OCI-LY1 (cell line): Measurements from ENCODE around the gene PLXDC1.

Experiments
- EZH2 ChIP-seq: fragments of 200-600 bp; sonication (generic), shearing (Covaris generic); IDR thresholded peaks from 2 replicates; pipeline ENCODE4 v1.8.0; 2017; ENCODE audit warnings: borderline replicate concordance, mixed run types, mild to moderate bottlenecking, antibody characterized with exemption, low read length, moderate library complexity, mixed read lengths
- TF ChIP-seq, protein P1 (sequence below): fragments of 200-600 bp; sonication (generic), shearing (Covaris generic); IDR thresholded peaks from 2 replicates; pipeline ENCODE4 v1.5.1; 2017; ENCODE audit warnings: mild to moderate bottlenecking, antibody characterized with exemption, low read length, moderate library complexity, mixed read lengths

DNA sequence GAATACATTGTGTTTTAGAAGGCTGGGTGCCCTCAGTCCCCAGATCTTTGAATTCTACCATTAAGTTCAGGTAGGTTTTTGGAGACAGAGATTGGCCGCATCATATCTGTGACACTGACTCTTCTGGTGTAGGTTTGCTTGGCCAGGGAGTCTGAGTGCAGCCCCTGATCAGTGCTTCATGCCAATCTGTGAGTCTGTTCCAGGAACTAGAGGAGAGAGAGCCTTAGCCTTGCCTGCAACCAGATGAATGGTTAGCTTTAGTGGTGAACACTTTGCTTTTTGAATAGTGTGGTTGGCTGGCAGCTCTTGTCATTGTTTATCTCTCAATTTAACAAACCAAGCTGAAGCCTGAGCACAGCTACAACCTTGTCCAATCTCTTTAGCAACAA is 87.8 kb downstream of the PLXDC1 start:
- TF ChIP-seq, protein P1, sequence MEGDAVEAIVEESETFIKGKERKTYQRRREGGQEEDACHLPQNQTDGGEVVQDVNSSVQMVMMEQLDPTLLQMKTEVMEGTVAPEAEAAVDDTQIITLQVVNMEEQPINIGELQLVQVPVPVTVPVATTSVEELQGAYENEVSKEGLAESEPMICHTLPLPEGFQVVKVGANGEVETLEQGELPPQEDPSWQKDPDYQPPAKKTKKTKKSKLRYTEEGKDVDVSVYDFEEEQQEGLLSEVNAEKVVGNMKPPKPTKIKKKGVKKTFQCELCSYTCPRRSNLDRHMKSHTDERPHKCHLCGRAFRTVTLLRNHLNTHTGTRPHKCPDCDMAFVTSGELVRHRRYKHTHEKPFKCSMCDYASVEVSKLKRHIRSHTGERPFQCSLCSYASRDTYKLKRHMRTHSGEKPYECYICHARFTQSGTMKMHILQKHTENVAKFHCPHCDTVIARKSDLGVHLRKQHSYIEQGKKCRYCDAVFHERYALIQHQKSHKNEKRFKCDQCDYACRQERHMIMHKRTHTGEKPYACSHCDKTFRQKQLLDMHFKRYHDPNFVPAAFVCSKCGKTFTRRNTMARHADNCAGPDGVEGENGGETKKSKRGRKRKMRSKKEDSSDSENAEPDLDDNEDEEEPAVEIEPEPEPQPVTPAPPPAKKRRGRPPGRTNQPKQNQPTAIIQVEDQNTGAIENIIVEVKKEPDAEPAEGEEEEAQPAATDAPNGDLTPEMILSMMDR: no peak
- no peak for TF ChIP-seq EZH2
